H1 (cell line): ENCODE data around the gene SMARCD1. TPM values are rescaled to one million over a fixed set of nuclear protein-coding genes. Genes with fewer than 3 reads are reported as not detected.

Experiments used
- CTCF ChIA-PET: fragments of 300-600 bp; sonication (Branson Sonifier 250); formaldehyde crosslinking; loops from one replicate; lab custom pipeline; 2021; ENCODE audit not compliant: partially characterized antibody; lab: Charles Lee
- POLR2A ChIA-PET: fragments of 300-600 bp; sonication (Branson Sonifier 250); formaldehyde crosslinking; loops from one replicate; lab custom pipeline; 2021; ENCODE audit warnings: inconsistent platforms; ENCODE audit not compliant: partially characterized antibody; lab: Charles Lee
- DNase-seq, 2 experiments: peaks; one replicate each; pipeline versions ENCODE4 v3.0.0 to v3.0.0-alpha.2; 2010 to 2022; ENCODE audit warnings: low spot score in 2 of 2, low read depth in 1 of 2, mixed read lengths in 1 of 2
- FAIRE-seq: peaks from 2 replicates; lab custom pipeline; 2011; peaks lifted over from hg19 to GRCh38; lab: Jason Lieb, UNC
- H2AFZ ChIP-seq: 2 replicates; pipeline ENCODE4 v1.8.1; 2012; ENCODE audit warnings: low read length, inconsistent platforms
- H2AK5ac ChIP-seq: 2 replicates; pipeline ENCODE4 v1.6.1; 2013; ENCODE audit warnings: low read depth, low read length
- H2BK120ac ChIP-seq: replicated peaks from 2 replicates; pipeline ENCODE3; 2013; ENCODE audit warnings: low read depth, low read length, inconsistent platforms
- H2BK12ac ChIP-seq: 2 replicates; pipeline ENCODE4 v1.6.1; 2013; ENCODE audit warnings: low read depth, low read length
- H2BK15ac ChIP-seq: 2 replicates; pipeline ENCODE4 v1.6.1; 2013; ENCODE audit warnings: low read length
- H2BK20ac ChIP-seq: 2 replicates; pipeline ENCODE4 v1.6.1; 2013; ENCODE audit warnings: low read length
- H2BK5ac ChIP-seq: 2 replicates; pipeline ENCODE4 v1.6.1; 2013; ENCODE audit warnings: low read depth, low read length
- H3K14ac ChIP-seq: 2 replicates; pipeline ENCODE4 v1.6.1; 2013; ENCODE audit warnings: inconsistent platforms; ENCODE audit not compliant: insufficient read length
- H3K18ac ChIP-seq: 2 replicates; pipeline ENCODE4 v1.6.1; 2013; ENCODE audit warnings: low read length; ENCODE audit errors: extremely low read depth
- H3K23ac ChIP-seq: 2 replicates; pipeline ENCODE4 v1.6.1; 2013; ENCODE audit warnings: inconsistent platforms; ENCODE audit not compliant: insufficient read length
- H3K23me2 ChIP-seq: 2 replicates; pipeline ENCODE4 v1.6.1; 2013; ENCODE audit warnings: low read depth, low read length
- H3K27ac ChIP-seq: 2 replicates; pipeline ENCODE4 v1.6.1; 2011; ENCODE audit warnings: low read depth, low read length, inconsistent platforms
- H3K27me3 ChIP-seq, 4 experiments: replicated peaks in 1 of 4; 1 replicate in 1 of 4; 2 replicates in 3 of 4; pipeline versions ENCODE4 v1.6.1 to v1.8.1; 2011 to 2013; ENCODE audit warnings: low read length in 3 of 4, mild to moderate bottlenecking in 3 of 4, inconsistent platforms in 2 of 4, mixed read lengths in 2 of 4, moderate library complexity in 1 of 4; ENCODE audit not compliant: control insufficient read depth in 3 of 4, insufficient read depth in 3 of 4; ENCODE audit errors: extremely low read depth in 1 of 4
- H3K36me3 ChIP-seq, 4 experiments: 2 replicates each; pipeline versions ENCODE4 v1.6.1 to v1.8.1; 2011 to 2013; ENCODE audit warnings: mild to moderate bottlenecking in 4 of 4, low read length in 3 of 4, moderate library complexity in 2 of 4, control low read depth in 1 of 4, inconsistent platforms in 1 of 4; ENCODE audit not compliant: insufficient read depth in 4 of 4, control insufficient read depth in 2 of 4
- H3K4ac ChIP-seq: replicated peaks from 2 replicates; pipeline ENCODE3; 2013; ENCODE audit warnings: low read length, low read depth, mixed read lengths, inconsistent platforms; ENCODE audit not compliant: insufficient read length
- H3K4me1 ChIP-seq, 4 experiments: replicated peaks in 1 of 4; 1 replicate in 1 of 4; 2 replicates in 3 of 4; pipeline versions ENCODE4 v1.6.1 to v1.8.1; 2011 to 2013; ENCODE audit warnings: low read length in 3 of 4, inconsistent platforms in 2 of 4, mixed read lengths in 1 of 4; ENCODE audit not compliant: insufficient read depth in 4 of 4, control insufficient read depth in 3 of 4
- H3K4me2 ChIP-seq, 2 experiments: 2 replicates each; pipeline versions ENCODE4 v1.6.1 to v1.8.1; 2011 to 2013; ENCODE audit warnings: low read depth in 2 of 2, low read length in 2 of 2, control low read depth in 1 of 2, inconsistent platforms in 1 of 2, mild to moderate bottlenecking in 1 of 2; ENCODE audit not compliant: insufficient read depth in 1 of 2
- H3K4me3 ChIP-seq, 4 experiments: fragments of 200-600, 300-600 bp in 1 of 4; sonication (generic), shearing (Covaris generic), sonication (Bioruptor Twin) in 1 of 4; 2 replicates each; pipeline versions ENCODE4 v1.5.1 to v1.8.1; 2011 to 2016; ENCODE audit warnings: low read length in 4 of 4, low read depth in 3 of 4, control low read depth in 2 of 4, inconsistent platforms in 2 of 4, mild to moderate bottlenecking in 2 of 4, mixed read lengths in 1 of 4, moderate library complexity in 1 of 4; ENCODE audit not compliant: insufficient read depth in 2 of 4; ENCODE audit errors: extremely low read depth in 1 of 4
- H3K56ac ChIP-seq: replicated peaks from 2 replicates; pipeline ENCODE3; 2013; ENCODE audit warnings: low read depth, mild to moderate bottlenecking, mixed read lengths, low read length, inconsistent platforms; ENCODE audit not compliant: insufficient read length
- H3K79me1 ChIP-seq: 2 replicates; pipeline ENCODE4 v1.6.1; 2013; ENCODE audit warnings: low read depth, low read length, control low read depth
- H3K79me2 ChIP-seq, 2 experiments: 2 replicates each; pipeline versions ENCODE4 v1.6.1 to v1.8.1; 2012 to 2013; ENCODE audit warnings: low read length in 2 of 2, mild to moderate bottlenecking in 2 of 2, inconsistent platforms in 1 of 2; ENCODE audit not compliant: insufficient read depth in 2 of 2, control insufficient read depth in 1 of 2
- H3K9ac ChIP-seq, 4 experiments: replicated peaks in 1 of 4; 1 replicate in 1 of 4; 2 replicates in 3 of 4; pipeline versions ENCODE4 v1.6.1 to v1.8.1; 2011 to 2013; ENCODE audit warnings: low read depth in 3 of 4, low read length in 3 of 4, control low read depth in 2 of 4, mild to moderate bottlenecking in 2 of 4, moderate library complexity in 2 of 4, inconsistent platforms in 1 of 4; ENCODE audit errors: extremely low read depth in 1 of 4
- H3K9me3 ChIP-seq, 2 experiments: 2 replicates each; pipeline versions ENCODE4 v1.6.1 to v1.8.1; 2012 to 2013; ENCODE audit warnings: mild to moderate bottlenecking in 2 of 2, moderate library complexity in 2 of 2, control low read depth in 1 of 2, inconsistent platforms in 1 of 2, low read depth in 1 of 2, low read length in 1 of 2, mixed read lengths in 1 of 2; ENCODE audit not compliant: insufficient read depth in 2 of 2
- H4K20me1 ChIP-seq, 2 experiments: replicated peaks in 1 of 2; 2 replicates each; pipeline versions ENCODE3 to v1.8.1; 2011 to 2013; ENCODE audit warnings: inconsistent platforms in 2 of 2, low read length in 2 of 2, mild to moderate bottlenecking in 1 of 2; ENCODE audit not compliant: insufficient read depth in 2 of 2, control insufficient read depth in 1 of 2
- H4K5ac ChIP-seq: 2 replicates; pipeline ENCODE4 v1.6.1; 2013; ENCODE audit warnings: low read length, low read depth, mixed read lengths, inconsistent platforms; ENCODE audit not compliant: insufficient read length
- H4K8ac ChIP-seq: 2 replicates; pipeline ENCODE4 v1.8.0; 2013; ENCODE audit warnings: mild to moderate bottlenecking, moderate library complexity, low read length, inconsistent platforms; ENCODE audit not compliant: insufficient read depth; ENCODE audit errors: extremely low read depth
- H4K91ac ChIP-seq: replicated peaks from 2 replicates; pipeline ENCODE3; 2013; ENCODE audit warnings: low read length, mixed read lengths, inconsistent platforms; ENCODE audit not compliant: insufficient read length
- FOSL1 ChIP-seq: IDR thresholded peaks from 2 replicates; pipeline ENCODE4 v1.6.1; 2011; ENCODE audit warnings: mild to moderate bottlenecking, low read depth, low read length, moderate library complexity; ENCODE audit not compliant: insufficient read depth
- RBBP5 ChIP-seq: IDR thresholded peaks from 2 replicates; pipeline ENCODE4 v1.7.1; 2012; ENCODE audit warnings: low read depth, mild to moderate bottlenecking, inconsistent platforms, low read length, moderate library complexity, borderline replicate concordance
- WGBS, 2 experiments: shearing (Covaris generic) in 1 of 2; methylation state at CpG; one replicate each; pipeline versions ENCODE4 v1.1.6 to v1.1.7; 2013 to 2015; ENCODE audit warnings: low lambda C conversion rate in 2 of 2, mixed read lengths in 2 of 2, inconsistent platforms in 1 of 2, low coverage in 1 of 2, missing lambda C conversion rate in 1 of 2; ENCODE audit not compliant: insufficient replicate concordance in 2 of 2, insufficient coverage in 1 of 2, insufficient read length in 1 of 2; ENCODE audit errors: extremely low coverage in 1 of 2, missing lambda C conversion rate in 1 of 2; 5-methylcytosine and 5-hydroxymethylcytosine counted together
- polyA plus RNA-seq, 7 experiments: library from polyadenylated mRNA; depleted of rRNA in 3 of 7; stranded (reverse) in 5 of 7; unstranded in 2 of 7; fragments of >200 nt in 5 of 7; fragments of 200-250 nt in 2 of 7; gene quantifications; 1 replicate in 5 of 7; 2 replicates in 1 of 7; 4 replicates in 1 of 7; pipeline versions ENCODE4 v1.2.1 to v1.2.3, GENCODE V29; 2011 to 2013; ENCODE audit warnings: missing spikeins in 2 of 7, mixed read lengths in 2 of 7
- total RNA-seq: library from RNA; stranded (reverse); fragmentation: NEBNext Ultra II Directional; extraction: Animal tissue kit (Norgen Biotek cat#: 25700); gene quantifications from 2 replicates; pipeline ENCODE4 v1.2.1, GENCODE V29; 2021

Gene SMARCD1
- total and polyA plus RNA-seq, 2 of the 8 experiments (the other 6 are each of a cell fraction or from before 2014, with no cell fraction given), result 128 to 130 TPM

GRCh38 chr12:50110127-50110761, 25.1 kb downstream of the SMARCD1 start:
- H2BK20ac ChIP-seq, result peak overlapping the region; percentile 11; the same call in 1 of the 2 replicates
- peak overlapping the region; percentile 88; the same call in 1 of the 2 replicates for H2BK12ac ChIP-seq
- H3K36me3 ChIP-seq, result no peaks in the 10 kb centered on the region
- no peaks in the 10 kb centered on the region for H3K79me1 ChIP-seq
- H3K56ac ChIP-seq, result no peak overlapping the region
- H2BK5ac ChIP-seq, result 0 out of 2 replicates have a peak overlapping the region, but pooled peaks have one; percentile 47
- FAIRE-seq (no peak), DNase-seq (peak in 1 of 2 experiments; percentile 48)
- H3K23ac ChIP-seq, result no peak overlapping the region
- TF ChIP-seq FOSL1 (no peak), RBBP5 (no peak)
- H3K27ac ChIP-seq, result no peak overlapping the region
- H3K27me3 ChIP-seq, result no peaks in the 10 kb centered on the region
- H4K91ac ChIP-seq, result no peak overlapping the region
- no peak overlapping the region for H3K4ac ChIP-seq
- no peak overlapping the region for H3K14ac ChIP-seq
- H2BK120ac ChIP-seq, result no peak overlapping the region
- peaks cover 0 to 13% of the 10 kb centered on the region in 2 experiments; a peak in 2 of 4 replicates for H3K79me2 ChIP-seq
- H3K18ac ChIP-seq, result peak overlapping the region; percentile 68
- POLR2A ChIA-PET, result interaction anchor here (0.8 to 27.1 kb wide), 9 partner anchors 16 to 144 kb away, joined by 3 to 457 read pairs (median 6); partner anchors contain the start of genes CERS5, GPD1 and SMARCD1
- 71% methylated on average over 6 of the region's 8 CpGs; no CpG with 5 or more reads in 1 of the 2 experiments for WGBS, 2 experiments
- H4K20me1 ChIP-seq, result peaks cover 0 to 2% of the 10 kb centered on the region in 2 experiments
- CTCF ChIA-PET, result interaction anchor here (0.6 to 32.9 kb wide), 28 partner anchors 8 to 294 kb away, joined by 3 to 625 read pairs (median 5); partner anchors contain the start of genes CERS5, GPD1, LIMA1 and SMARCD1
- peak overlapping the region; percentile 68 to 71; a peak in 3 of 4 replicates for H3K4me2 ChIP-seq
- H2AFZ ChIP-seq, result peak overlapping the region; percentile 46; the same call in 1 of the 2 replicates
- H3K4me3 ChIP-seq, result peak overlapping the region in 1 of 4 experiments; percentile 20; a peak in 1 of 8 replicates
- no peaks in the 10 kb centered on the region for H3K9me3 ChIP-seq
- H4K8ac ChIP-seq, result 0 out of 2 replicates have a peak overlapping the region, but pooled peaks have one; percentile 35
- peaks cover 10 to 15% (median 12%) of the 10 kb centered on the region in 4 experiments for H3K4me1 ChIP-seq
- no peak overlapping the region for H2AK5ac ChIP-seq
- peaks cover 8% of the 10 kb centered on the region for H3K23me2 ChIP-seq
- H2BK15ac ChIP-seq, result 0 out of 2 replicates have a peak overlapping the region, but pooled peaks have one; percentile 13
- no peak overlapping the region for H4K5ac ChIP-seq
- no peak overlapping the region for H3K9ac ChIP-seq
